Endothelial cell of umbilical vein (primary cell): ENCODE measurements around the gene ALS2. TPM values are rescaled to one million over a fixed set of nuclear protein-coding genes. Genes with fewer than 3 reads are reported as not detected.
"Not testable (repeated sequence)": the region's sequence is repeated elsewhere in the genome, so short reads cannot be mapped to it uniquely, and the experiment has no call there.

Source experiments
- BruUV-seq: library from RNA; stranded (reverse); fragments of 400-500 nt; replicated peaks from 2 replicates; lab custom pipeline; 2021; lab: Mats Ljungman, UMichigan
- CTCF ChIA-PET: fragments of 300-600, 350-600 bp; sonication (Branson Sonifier 250); formaldehyde crosslinking; loops from one replicate; lab custom pipeline; 2021; ENCODE audit warnings: antibody characterized with exemption, inconsistent platforms; lab: Charles Lee
- POLR2A ChIA-PET: fragments of 300-600, 350-600 bp; sonication (Branson Sonifier 250); formaldehyde crosslinking; loops from one replicate; lab custom pipeline; 2021; ENCODE audit warnings: antibody characterized with exemption, inconsistent platforms; lab: Charles Lee
- DNase-seq: peaks from one replicate; pipeline ENCODE4 v3.0.0-alpha.2; 2011; ENCODE audit warnings: low read depth, low spot score
- FAIRE-seq: peaks from 2 replicates; lab custom pipeline; 2011; peaks lifted over from hg19 to GRCh38; lab: Jason Lieb, UNC
- H2AFZ ChIP-seq: 2 replicates; pipeline ENCODE4 v1.6.0; 2012; ENCODE audit warnings: low read depth, low read length, control low read depth, inconsistent platforms
- H3K27ac ChIP-seq: 2 replicates; pipeline ENCODE4 v1.5.1; 2011; ENCODE audit warnings: low read depth, mild to moderate bottlenecking, control low read depth, low read length, moderate library complexity; ENCODE audit not compliant: insufficient read depth
- H3K27me3 ChIP-seq, 2 experiments: 2 replicates each; pipeline versions ENCODE4 v1.6.0 to v1.6.1; 2011; ENCODE audit warnings: low read length in 2 of 2, mixed read lengths in 1 of 2; ENCODE audit not compliant: control insufficient read depth in 2 of 2, insufficient read depth in 2 of 2
- H3K36me3 ChIP-seq, 2 experiments: 2 replicates in 1 of 2; 3 replicates in 1 of 2; pipeline ENCODE4 v1.5.1; 2011; ENCODE audit warnings: low read length in 2 of 2, mild to moderate bottlenecking in 1 of 2, moderate library complexity in 1 of 2; ENCODE audit not compliant: control insufficient read depth in 2 of 2, insufficient read depth in 2 of 2; ENCODE audit errors: extremely low read depth in 1 of 2
- H3K4me1 ChIP-seq: 3 replicates; pipeline ENCODE4 v1.5.1; 2011; ENCODE audit warnings: mild to moderate bottlenecking, low read length; ENCODE audit not compliant: control insufficient read depth, insufficient read depth; ENCODE audit errors: extremely low read depth
- H3K4me2 ChIP-seq: 2 replicates; pipeline ENCODE4 v1.6.1; 2011; ENCODE audit warnings: low read length, control low read depth, mixed read lengths; ENCODE audit not compliant: insufficient read depth
- H3K4me3 ChIP-seq, 3 experiments: fragments of 200-600 bp in 1 of 3; sonication (generic), shearing (Covaris generic) in 1 of 3; replicated peaks in 1 of 3; 2 replicates each; pipeline ENCODE4 v1.5.1; 2011 to 2016; ENCODE audit warnings: control low read depth in 3 of 3, low read length in 3 of 3, mild to moderate bottlenecking in 2 of 3, inconsistent platforms in 1 of 3, low read depth in 1 of 3, moderate library complexity in 1 of 3; ENCODE audit not compliant: insufficient read depth in 1 of 3
- H3K79me2 ChIP-seq: 2 replicates; pipeline ENCODE4 v1.6.0; 2012; ENCODE audit warnings: low read length, inconsistent platforms; ENCODE audit not compliant: control insufficient read depth, insufficient read depth
- H3K9ac ChIP-seq: replicated peaks from 2 replicates; pipeline ENCODE3; 2011; ENCODE audit warnings: low read length, control low read depth; ENCODE audit not compliant: insufficient read depth; ENCODE audit errors: extremely low read depth
- H3K9me1 ChIP-seq: replicated peaks from 3 replicates; pipeline ENCODE4 v1.6.0; 2011; ENCODE audit warnings: mild to moderate bottlenecking, low read length; ENCODE audit not compliant: control insufficient read depth, insufficient read depth; ENCODE audit errors: extremely low read depth
- H3K9me3 ChIP-seq: replicated peaks from 2 replicates; pipeline ENCODE4 v1.5.1; 2012; ENCODE audit warnings: low read length, inconsistent platforms; ENCODE audit not compliant: control insufficient read depth, insufficient read depth
- H4K20me1 ChIP-seq: replicated peaks from 2 replicates; pipeline ENCODE3; 2011; ENCODE audit warnings: mild to moderate bottlenecking, low read length; ENCODE audit not compliant: control insufficient read depth, insufficient read depth; ENCODE audit errors: extremely low read depth
- CTCF ChIP-seq, 2 donors: IDR thresholded peaks; 1 replicate in 1 of 2; 2 replicates in 1 of 2; pipeline ENCODE4 v1.5.1; 2011; ENCODE audit warnings: low read length in 2 of 2, mild to moderate bottlenecking in 2 of 2, moderate library complexity in 2 of 2, control low read depth in 1 of 2, inconsistent platforms in 1 of 2, low read depth in 1 of 2; ENCODE audit not compliant: insufficient read depth in 1 of 2; ENCODE audit errors: extremely low read depth in 1 of 2
- EZH2 ChIP-seq: IDR thresholded peaks from 2 replicates; pipeline ENCODE4 v1.6.1; 2012; ENCODE audit warnings: borderline replicate concordance, low read depth, mild to moderate bottlenecking, moderate library complexity, low read length, inconsistent platforms; ENCODE audit not compliant: severe bottlenecking
- FOS ChIP-seq: IDR thresholded peaks from 2 replicates; pipeline ENCODE4 v1.6.1; 2011; ENCODE audit warnings: mild to moderate bottlenecking, low read length, moderate library complexity, borderline replicate concordance; ENCODE audit not compliant: insufficient read depth
- GATA2 ChIP-seq: IDR thresholded peaks from 2 replicates; pipeline ENCODE4 v1.7.0; 2011; ENCODE audit warnings: low read depth, mild to moderate bottlenecking, moderate library complexity, mixed read lengths, low read length; ENCODE audit not compliant: insufficient read length, insufficient read depth
- JUN ChIP-seq: IDR thresholded peaks from 2 replicates; pipeline ENCODE4 v1.6.1; 2011; ENCODE audit warnings: borderline replicate concordance, low read depth; ENCODE audit not compliant: insufficient read length, insufficient read depth
- MAX ChIP-seq: IDR thresholded peaks from 2 replicates; pipeline ENCODE4 v1.6.1; 2011; ENCODE audit not compliant: insufficient read depth, insufficient read length
- MYC ChIP-seq: IDR thresholded peaks from one replicate; pipeline ENCODE4 v1.6.1; 2011; ENCODE audit warnings: mild to moderate bottlenecking, low read depth, low read length
- POLR2A ChIP-seq: IDR thresholded peaks from 2 replicates; pipeline ENCODE4 v1.6.1; 2012; ENCODE audit warnings: low read depth, mild to moderate bottlenecking, control low read depth, low read length
- POLR2AphosphoS5 ChIP-seq: IDR thresholded peaks from 2 replicates; pipeline ENCODE4 v1.6.1; 2012; ENCODE audit warnings: low read depth, mild to moderate bottlenecking, control low read depth, low read length, moderate library complexity; ENCODE audit not compliant: insufficient read depth
- dilution Hi-C: fragments of 300-500 bp; cut with MboI; formaldehyde crosslinking; loops from one replicate; pipeline ENCODE4 v1.15.0; 2019; ENCODE audit warnings: low sequenced_read_pairs; ENCODE audit not compliant: extremely low pct_ligation_motif_present
- intact Hi-C: fragments of 100-400 bp; cut with micrococcal nuclease; formaldehyde crosslinking; loops from one replicate; pipeline ENCODE4 v1.10.0; 2022
- polyA plus RNA-seq, 4 experiments: library from polyadenylated mRNA; depleted of rRNA in 3 of 4; stranded (reverse) in 3 of 4; unstranded in 1 of 4; fragments of >200 nt; gene quantifications; 2 replicates each; pipeline versions ENCODE4 v1.2.1 to v1.2.3, GENCODE V29; 2011 to 2012; ENCODE audit warnings: missing spikeins in 1 of 4
- total RNA-seq: library from RNA; stranded (reverse); gene quantifications from 2 replicates; pipeline ENCODE4 v1.2.3, GENCODE V29; 2021

Gene ALS2
- total and polyA plus RNA-seq, 2 donors (not counting 3 experiments of a cell fraction or from before 2014, with no cell fraction given): 13.1 to 36.1 TPM

- Histone ChIP-seq H3K27ac (no peak within 1 kb of the TSS), H3K79me2 (no peaks in the 10 kb centered on the region), H3K36me3 (no peaks in the 10 kb centered on the region), H4K20me1 (no peaks in the 10 kb centered on the region), H3K9me1 (no peaks in the 10 kb centered on the region), H3K4me1 (no peaks in the 10 kb centered on the region), H3K27me3 (peaks cover 31 to 32% of the 10 kb centered on the region in 2 experiments), H3K4me2 (no peak within 1 kb of the TSS), H3K9me3 (no peaks in the 10 kb centered on the region), H3K9ac (no peak within 1 kb of the TSS), H3K4me3 (no peak within 1 kb of the TSS), H2AFZ (no peak within 1 kb of the TSS)
- TF ChIP-seq EZH2 (no peak), JUN (no peak), GATA2 (no peak), MAX (no peak), POLR2AphosphoS5 (no peak), CTCF (IDR thresholded peaks at IDR 0.05; ENCODE audit: extremely low read depth in 1 of 2, insufficient read depth in 1 of 2, low read depth in 1 of 2, low read length in 2 of 2) (no peak), MYC (no peak), POLR2A (no peak), FOS (no peak)
- DNase-seq: no peak
- FAIRE-seq: no peak
- dilution Hi-C loops (no loop called here), intact Hi-C loops (no loop called here)
- CTCF ChIA-PET: interaction anchor here (0.7 to 1.0 kb wide), 2 partner anchors 8 to 26 kb away, joined by 3 read pairs; partner anchors contain the start of gene ALS2
- POLR2A ChIA-PET: no interaction called here
- no TSS peak for BruUV-seq
These were observed 25.9 kb upstream of the ALS2 start, which contains the start of gene CDK15 for GRCh38 chr2:201806442-201807170. CDK15 (plus strand) TSS chr2:201806537; CDS start chr2:201806665, 128 bp downstream.

DNA sequence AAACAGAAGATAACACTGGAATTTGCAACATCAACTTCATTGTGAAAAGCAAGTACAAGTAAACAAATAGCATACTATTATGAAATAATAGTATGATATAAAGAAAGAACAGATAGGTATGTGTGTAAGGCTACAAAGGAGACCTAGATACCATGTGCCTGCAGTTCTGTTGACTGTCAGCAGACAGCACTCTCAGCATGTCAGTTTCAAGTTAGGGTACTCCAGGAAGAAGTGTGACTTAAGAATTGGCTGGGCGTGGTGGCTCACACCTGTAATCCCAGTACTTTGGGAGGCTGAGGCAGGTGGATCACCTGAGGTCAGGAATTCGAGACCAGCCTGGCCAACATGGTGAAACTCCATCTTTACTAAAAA, 18.2 kb upstream of the ALS2 start:
- BruUV-seq, POLR2A ChIA-PET, H3K79me2 ChIP-seq, DNase-seq, H3K9ac ChIP-seq, H2AFZ ChIP-seq, H3K4me2 ChIP-seq, H3K9me1 ChIP-seq, H3K9me3 ChIP-seq, H3K27ac ChIP-seq, H4K20me1 ChIP-seq, H3K36me3 ChIP-seq, dilution Hi-C loops, H3K4me3 ChIP-seq, FAIRE-seq, H3K27me3 ChIP-seq: not testable (repeated sequence)
- intact Hi-C loops: loop anchor here (5.0 to 10.0 kb wide), 4 partner anchors 63 to 318 kb away; partner anchors contain the start of gene FZD7
- CTCF ChIA-PET: interaction anchor here (1.1 to 1.2 kb wide), 3 partner anchors 61 to 381 kb away, joined by 3 to 5 read pairs (median 4); no protein-coding TSS in a partner anchor
- peaks cover 14% of the 10 kb centered on the region for H3K4me1 ChIP-seq
